Activated CD4-positive, alpha-beta T cell treated with anti-CD3 and anti-CD28 coated beads, Interleukin-2, Interleukin-4, amounts not matched to agents 100 ng/mL and 50 ng/mL, durations not matched to agents 16 hours and 8 hours (primary cell): ENCODE results near the gene NCAPG2.
"Not testable (repeated sequence)": the region's sequence is repeated elsewhere in the genome, so short reads cannot be mapped to it uniquely, and the experiment has no call there.

Source experiments
- DNase-seq: peaks from one replicate; pipeline ENCODE4 v3.0.0-alpha.2; 2020; ENCODE audit warnings: low spot score

The NCAPG2 gene

GRCh38 chr7:158706710-158707590 is 2.3 kb upstream of the NCAPG2 start:
- DNase-seq = no peak

GRCh38 chr7:158706273-158706704 is 1.7 kb upstream of the NCAPG2 start:
- no peak for DNase-seq

GRCh38 chr7:158705234-158705850 is 738 bp upstream of the NCAPG2 start:
- DNase-seq = no peak

- not testable (repeated sequence) for DNase-seq
These were observed 703 bp downstream of the NCAPG2 start for GRCh38 chr7:158703679-158704523.

- no peak for DNase-seq
These were observed 1.7 kb downstream of the NCAPG2 start for GRCh38 chr7:158702944-158703343.

- DNase-seq = no peak
These were observed 2.4 kb downstream of the NCAPG2 start for GRCh38 chr7:158702196-158702595.

DNA sequence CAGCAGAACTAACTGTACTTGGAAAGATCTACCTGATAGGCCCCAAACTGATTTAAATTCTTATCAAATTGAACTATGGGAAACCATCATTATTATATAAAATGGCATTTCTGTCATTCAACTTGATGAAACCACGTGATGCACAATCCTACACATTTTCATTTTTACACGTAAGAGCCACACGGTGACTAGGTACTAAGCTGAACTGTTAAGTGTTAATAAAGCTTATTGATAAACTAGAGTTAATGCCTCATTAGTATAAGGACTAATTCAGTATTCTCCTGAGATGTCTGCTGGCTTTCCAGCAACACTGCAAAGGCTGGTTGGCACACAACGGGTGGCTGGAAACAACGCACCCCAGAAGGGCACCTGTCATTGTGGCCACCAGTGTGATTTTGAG is 4.6 kb downstream of the NCAPG2 start:
- no peak for DNase-seq

DNA sequence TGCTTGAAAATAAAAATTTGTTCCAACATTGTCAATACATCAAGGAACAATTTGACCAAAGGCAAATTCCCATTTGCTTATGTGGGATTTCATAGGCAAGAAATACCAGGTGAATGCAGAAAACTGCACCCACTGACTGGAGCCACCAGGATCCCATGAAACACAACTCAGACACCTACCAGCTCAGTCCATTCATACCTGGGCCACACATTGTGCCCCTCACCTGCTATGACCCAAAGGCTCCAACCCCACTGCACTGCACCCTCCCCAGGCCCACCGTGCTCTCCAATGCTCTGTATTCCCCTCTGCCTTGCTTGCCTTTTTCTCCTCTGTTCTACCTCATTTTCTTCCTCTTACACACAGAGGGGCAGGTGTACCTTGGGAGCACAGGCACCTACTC is 5.3 kb downstream of the NCAPG2 start:
- DNase-seq = no peak

DNA sequence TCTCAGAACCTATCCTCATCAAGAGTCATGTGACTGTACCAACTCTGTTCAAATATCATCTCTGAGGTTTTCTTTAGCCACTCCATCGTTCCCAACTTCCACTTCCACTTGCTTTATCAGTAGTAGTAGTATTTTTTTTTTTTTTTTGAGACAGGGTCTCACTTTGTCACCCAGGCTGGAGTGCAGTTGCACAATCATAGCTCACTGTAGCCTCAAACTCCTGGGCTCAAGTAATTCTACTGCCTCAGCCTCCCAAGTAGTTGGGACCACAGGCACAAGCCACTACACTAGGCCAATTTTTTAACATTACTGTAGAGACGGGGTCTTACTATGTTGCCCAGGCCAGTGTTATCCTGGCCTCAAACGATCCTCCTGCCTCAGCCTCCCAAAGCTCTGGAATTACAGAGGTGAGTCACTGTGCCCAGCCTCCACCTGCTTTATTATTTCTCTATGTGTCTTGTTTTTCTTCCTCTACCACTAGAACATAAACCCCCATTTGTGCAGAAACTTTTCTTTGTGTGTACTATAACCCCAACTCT is 5.9 kb downstream of the NCAPG2 start:
- no peak for DNase-seq

DNA sequence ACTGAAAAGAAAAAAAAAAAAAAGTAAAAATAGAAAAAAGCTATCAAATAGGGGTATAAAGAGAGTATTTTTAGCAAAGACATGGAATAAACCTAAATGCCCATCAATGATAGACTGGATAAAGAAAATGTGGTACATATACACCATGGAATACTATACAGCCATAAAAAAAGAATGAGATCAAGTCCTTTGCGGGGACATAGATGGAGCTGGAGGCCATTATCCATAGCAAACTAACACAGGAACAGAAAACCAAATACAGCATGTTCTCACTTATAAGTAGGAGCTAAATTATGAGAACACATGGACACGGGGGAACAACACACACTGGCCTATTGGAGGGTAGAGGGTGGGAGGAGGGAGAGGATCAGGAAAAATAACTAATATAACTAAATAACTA is 7.0 kb downstream of the NCAPG2 start:
- not testable (repeated sequence) for DNase-seq

DNA sequence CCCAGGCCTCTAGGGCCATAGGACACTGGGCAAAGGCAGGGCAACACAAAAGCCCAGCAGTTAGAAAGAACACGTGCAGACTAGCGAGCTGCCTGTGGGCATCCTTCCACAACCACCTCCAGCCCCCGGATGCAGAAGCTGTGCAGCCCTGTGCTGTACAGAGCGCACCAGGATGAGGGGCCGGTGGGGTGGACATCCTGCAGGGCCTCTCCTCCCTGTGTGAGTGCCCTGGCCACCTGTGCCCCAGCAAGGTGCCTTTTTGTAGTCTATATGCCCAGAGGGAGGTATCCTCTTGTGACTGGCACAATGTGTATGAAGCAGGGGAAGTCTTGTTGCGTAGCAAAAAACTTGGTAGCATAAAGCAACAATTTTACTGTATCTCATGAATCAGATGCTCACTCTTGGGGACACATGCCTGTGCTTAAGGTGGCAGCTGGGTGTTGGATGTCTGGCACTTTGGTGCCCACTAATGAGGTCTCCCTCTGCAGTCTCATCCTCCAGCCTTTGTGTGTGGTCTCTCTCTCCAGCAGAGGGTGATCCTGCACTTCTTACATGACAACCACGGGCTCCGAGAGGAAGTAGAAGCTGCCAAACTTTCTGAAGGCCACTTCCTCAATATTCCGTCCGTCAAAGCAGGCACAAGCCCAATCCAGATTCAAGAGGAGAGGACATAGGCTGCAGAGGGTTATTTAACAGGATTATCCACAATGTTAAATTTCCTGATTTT is 8.7 kb downstream of the NCAPG2 start:
- no peak for DNase-seq

- no peak for DNase-seq
These were observed 9.5 kb downstream of the NCAPG2 start for GRCh38 chr7:158695056-158695455.

DNA sequence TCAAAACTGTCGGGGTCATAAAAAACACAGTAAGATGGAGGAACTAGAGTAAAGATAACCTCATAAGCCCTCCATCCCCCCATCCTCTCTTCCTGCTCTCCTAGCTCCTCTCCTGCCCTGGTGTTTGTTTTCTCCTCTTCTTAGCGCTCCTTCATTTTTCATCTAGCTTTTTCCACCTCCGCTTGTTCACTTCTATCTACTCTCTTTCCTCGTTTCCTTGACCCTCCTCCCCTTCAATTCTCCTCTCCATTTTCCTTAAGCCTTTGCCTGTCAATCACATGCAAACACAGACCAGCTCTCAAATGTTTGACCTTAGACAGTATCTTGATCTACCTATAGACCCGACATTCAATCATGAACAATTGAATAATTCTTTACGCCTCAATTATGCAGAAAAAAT is 10.0 kb downstream of the NCAPG2 start:
- no peak for DNase-seq

GRCh38 chr7:158689488-158689887 is 15.1 kb downstream of the NCAPG2 start:
- DNase-seq = no peak

DNA sequence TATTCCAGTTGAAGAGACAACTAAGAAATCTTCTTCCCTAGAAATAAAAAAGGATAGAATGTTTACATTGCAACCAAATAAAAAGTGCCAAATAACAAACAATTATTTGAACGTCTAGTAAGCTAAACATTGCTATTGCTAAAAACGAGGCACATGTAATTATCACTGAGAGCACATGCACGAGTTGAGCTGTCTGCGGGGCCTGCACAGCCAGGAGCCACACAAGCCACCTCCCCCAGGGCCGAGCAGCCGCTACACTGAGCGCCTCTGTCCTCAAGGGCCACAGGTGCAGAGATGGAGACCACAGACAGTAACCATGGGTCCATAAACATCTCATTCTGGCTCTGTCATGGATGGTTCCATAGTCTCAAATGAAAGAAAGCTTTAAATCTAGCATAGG is 17.2 kb downstream of the NCAPG2 start:
- no peak for DNase-seq

DNA sequence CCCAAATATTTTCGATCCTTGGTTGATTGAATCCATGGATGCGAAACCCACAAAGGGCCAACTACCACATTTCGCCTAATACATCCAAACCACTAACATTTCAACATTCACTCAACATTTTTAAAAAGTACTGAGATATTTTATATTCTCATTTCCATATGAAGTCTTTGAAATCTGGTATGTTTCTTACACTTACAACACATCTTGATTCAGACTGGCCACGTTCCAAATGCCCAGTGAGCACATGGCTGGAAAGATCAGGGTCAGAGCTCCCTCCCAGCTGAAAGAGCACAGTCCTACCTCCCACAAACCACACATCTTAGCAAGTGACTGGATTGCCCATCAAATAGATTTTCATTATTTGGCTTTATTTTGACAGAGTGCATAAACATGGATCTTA is 18.9 kb downstream of the NCAPG2 start:
- no peak for DNase-seq

DNA sequence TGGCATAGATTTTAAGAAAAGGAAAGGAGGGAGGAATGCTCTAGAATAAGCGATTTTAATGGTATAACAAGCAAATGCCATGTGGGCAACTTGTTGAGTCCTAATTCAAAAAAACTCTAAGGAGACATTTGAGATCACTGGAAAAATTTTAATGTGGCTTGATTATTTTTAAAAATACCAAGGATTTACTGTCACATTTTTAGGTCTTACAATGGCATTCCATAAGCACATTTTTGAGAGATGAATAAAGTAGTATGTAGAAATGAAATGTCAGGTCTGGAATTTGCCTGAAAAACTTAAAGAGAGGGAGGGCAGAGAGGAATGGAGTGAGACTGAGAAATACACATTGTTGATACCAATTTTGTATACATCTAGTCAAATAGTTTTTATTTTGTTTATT is 20.3 kb downstream of the NCAPG2 start:
- no peak for DNase-seq

DNA sequence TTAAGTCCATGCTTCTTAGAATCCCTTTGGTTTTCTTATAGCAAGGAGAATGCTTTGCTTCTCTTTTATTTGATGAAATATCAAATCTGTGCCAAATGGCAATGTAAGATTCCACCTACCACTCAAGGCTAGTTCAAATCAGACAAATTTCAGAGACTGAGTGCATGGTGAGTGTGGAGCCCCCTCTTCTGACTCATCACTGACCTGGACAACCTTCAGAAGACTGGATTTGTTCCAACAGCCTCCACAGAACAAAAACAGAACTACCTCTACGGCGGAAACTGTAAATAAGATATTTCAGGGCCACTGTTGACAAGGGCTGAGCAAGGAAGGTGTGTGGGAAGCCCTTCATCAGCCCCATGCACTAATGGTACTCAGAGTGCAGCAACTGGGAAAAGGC is 21.1 kb downstream of the NCAPG2 start:
- no peak for DNase-seq

- DNase-seq = no peak
These were observed 22.1 kb downstream of the NCAPG2 start for GRCh38 chr7:158682456-158682855.

GRCh38 chr7:158680754-158681153 is 23.9 kb downstream of the NCAPG2 start:
- no peak for DNase-seq

DNA sequence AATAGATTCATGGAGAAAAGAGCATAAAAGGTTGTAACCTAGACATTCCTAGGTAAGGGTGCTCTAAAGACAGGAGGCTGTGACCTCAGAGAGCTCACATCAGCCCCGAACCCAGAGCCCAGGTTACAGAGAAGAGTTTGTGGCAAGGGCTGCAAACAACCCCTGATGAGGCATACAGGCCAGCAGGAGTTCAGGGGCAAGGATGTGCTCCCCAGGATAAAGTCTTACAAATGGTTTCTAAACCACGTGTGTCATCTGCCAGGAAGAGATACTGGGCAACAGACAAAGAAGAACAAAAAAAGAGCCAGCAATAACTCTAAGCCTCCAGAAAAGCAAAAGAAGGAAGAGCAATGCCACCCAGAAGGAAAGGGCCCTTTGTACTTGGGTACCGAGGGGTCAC is 27.7 kb downstream of the NCAPG2 start:
- no peak for DNase-seq
